Endometrium (tissue), 2 donors: ENCODE data around the gene TACR1.

Experiments
- FAIRE-seq: peaks from 2 replicates; lab custom pipeline; 2012; peaks lifted over from hg19 to GRCh38; lab: Jason Lieb, UNC
- donor health status: control.
- donor health status: control.

The TACR1 gene

GRCh38 chr2:75045526-75046050 is 153.7 kb downstream of the TACR1 start:
- FAIRE-seq = no peak

GRCh38 chr2:75044291-75044690 is 155.0 kb downstream of the TACR1 start:
- FAIRE-seq = no peak

- FAIRE-seq = no peak
Observed at GRCh38 chr2:75042823-75043222, 156.5 kb downstream of the TACR1 start.

DNA sequence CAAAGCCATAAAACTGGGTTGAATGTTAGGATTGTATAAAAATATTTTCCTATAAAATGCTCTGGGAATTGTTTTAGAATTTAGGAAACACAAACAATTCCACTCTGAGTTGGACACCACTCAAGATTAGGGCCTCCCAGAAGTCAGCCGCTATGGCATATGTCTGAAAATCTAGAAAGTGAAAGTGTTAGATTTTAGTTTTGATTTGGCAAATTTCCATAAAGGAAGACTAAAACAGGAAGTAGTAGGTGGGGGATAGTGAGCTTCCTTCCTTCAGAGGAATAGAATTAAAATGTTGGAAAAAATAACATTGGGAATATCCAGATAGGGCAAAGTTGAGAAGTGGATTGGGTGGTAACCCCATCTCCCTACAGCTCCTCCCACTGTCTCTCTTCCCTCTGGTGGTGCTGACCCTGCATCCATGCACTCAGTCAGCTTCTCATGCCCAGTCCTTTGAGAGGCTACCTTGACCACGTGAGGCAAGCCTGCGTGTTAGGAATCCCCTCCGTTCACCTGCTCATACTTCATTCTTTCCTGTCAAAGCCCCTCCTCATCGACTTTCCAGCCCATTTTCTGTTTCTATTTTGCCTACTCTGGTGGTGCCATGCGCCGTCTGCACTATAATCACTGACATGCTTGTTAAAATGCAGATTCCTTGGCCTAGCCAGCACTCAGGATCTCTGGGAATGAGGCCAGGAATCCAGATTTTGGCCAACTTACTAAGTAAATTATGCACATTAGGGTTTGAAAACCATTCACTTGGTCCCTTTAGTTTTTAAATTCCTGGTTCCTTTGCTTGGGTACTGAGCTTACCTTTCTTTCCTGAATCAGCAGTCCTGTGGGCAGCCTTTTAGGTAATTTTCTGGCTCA is 157.4 kb downstream of the TACR1 start:
- FAIRE-seq = peak; percentile 99

GRCh38 chr2:75041226-75041625 is 158.1 kb downstream of the TACR1 start:
- FAIRE-seq = no peak

DNA sequence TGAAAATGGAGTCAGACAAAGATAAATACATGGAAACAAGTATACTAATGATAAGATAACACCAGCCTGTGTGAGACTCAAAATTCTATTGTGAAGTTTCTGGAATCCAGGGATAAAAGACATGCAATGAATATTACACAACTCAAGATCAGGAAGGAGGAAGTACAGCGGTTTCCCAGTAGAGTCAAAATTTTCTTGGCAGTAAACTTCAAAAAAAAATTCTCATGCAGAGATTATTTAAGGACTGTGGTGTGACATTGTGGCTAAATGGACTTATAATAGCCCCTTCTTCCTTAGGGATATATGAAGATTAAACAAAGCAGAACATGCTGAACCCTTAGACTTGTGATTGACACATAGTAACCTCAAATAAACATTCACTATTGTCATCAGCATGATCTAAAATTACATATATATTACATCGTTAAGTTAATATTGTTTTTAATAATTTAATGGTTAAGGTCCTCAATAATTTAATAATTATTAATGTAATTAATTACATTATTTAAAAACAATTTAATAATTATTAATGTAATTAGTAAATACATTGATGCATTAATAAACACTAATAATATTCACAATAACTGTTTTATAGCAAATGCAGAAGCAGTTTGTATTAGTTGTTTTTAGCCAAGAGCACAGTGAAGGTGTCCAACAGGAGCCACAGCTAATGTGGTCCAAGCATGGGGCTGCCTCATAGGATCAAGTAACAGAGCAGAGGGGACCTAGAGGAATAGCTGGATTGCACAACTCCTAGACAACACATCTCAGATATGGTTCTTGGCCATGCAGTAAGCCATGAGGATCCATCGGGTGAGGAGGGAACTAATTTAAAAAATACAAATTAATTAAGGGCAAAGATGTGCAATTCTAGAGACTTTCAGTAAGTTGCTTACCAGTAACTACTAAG is 163.6 kb downstream of the TACR1 start:
- FAIRE-seq = peak; percentile 81

GRCh38 chr2:75033516-75033915 is 165.8 kb downstream of the TACR1 start:
- peak; percentile 74 for FAIRE-seq

GRCh38 chr2:75031906-75032803 is 167.2 kb downstream of the TACR1 start:
- FAIRE-seq = no peak

DNA sequence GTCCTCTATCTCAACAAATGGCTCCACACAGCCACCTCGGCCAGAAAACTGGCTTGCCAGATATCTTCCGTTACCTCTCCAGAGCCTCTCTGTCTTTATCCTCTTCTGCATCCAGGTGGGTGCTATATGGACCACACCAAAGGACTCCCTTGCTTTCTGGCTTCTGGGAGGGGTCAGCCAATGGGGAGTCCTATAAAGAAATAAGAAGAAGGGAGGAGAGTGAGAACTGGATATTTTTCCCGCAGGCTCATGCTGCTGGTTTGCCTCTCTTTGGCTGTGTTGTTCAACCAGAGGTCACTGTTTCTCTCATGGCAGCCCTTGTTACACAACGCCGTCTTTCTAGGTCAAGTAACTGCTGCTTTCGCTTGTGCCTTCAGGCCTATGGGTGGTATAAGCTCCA is 168.1 kb downstream of the TACR1 start:
- no peak for FAIRE-seq

DNA sequence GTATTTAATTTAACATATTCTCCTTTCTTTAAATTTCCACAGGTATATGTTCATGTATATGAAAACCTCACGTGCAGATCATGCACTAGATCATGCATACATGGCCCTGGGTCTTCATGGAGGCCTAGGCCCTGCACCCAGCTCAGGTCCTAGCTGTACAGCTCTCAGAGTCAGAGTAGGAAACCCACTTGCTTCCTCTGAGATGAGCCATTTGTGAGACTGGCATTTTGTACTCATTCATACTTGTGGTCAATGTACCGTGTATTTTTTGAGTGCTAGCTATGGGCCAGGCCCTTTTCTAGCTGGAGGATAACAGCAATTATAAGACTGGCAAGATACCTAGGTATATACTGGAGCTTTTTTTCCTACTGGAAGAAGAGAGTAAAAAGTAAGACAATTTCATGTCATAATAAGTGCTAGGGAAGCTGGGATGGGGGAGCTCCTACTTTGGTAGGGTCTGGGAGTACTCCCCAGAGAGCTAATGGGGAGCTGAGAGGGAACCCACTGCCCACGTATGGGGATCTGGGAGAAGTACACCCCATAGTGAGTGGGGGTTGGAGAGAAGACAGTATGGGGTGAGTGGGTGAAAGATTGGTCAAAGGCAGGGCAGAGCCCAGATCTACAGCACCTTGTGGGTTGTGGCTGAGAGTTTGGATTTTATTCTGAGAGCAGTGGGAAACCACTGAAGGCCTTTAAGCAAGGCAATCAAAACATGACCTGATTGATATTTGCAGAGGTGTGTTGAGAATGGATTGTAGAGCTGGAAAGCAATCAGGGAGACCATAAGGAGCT is 168.9 kb downstream of the TACR1 start:
- FAIRE-seq = no peak

GRCh38 chr2:75027886-75028285 is 171.4 kb downstream of the TACR1 start:
- FAIRE-seq = no peak

DNA sequence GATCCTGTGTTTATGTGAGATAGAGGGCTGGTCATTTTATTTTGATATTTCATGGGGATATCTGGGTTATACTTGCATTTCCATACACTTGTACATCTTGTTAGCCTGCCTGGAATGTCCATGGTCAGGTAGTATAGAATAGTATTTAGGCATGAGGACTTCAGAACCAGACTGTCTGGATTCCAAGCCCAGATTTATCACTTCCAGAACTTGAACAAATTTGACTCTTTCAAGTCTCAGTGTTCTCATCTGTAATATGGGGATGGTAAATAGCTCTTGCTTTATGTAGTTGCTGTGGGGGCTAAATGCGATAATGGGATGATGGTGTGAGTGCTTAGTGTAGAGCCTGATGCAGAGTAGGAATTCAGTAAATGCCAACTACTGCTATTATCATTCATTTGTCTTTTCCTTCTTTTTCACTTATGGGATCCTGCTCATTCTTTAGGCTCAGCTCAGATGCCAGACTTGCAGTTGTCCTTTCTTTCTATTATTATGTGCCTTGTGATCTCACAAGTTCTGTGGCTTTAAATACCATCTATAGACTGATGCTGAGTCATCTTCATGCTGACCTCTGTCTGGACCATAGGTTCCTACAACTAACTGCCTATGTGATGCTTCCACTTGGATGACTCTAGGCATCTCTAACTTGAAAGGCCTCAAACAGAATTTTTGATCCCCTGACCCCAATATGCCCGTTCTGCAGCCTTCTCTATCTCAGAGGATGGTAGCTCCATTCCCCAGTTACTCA is 173.5 kb downstream of the TACR1 start:
- no peak for FAIRE-seq

DNA sequence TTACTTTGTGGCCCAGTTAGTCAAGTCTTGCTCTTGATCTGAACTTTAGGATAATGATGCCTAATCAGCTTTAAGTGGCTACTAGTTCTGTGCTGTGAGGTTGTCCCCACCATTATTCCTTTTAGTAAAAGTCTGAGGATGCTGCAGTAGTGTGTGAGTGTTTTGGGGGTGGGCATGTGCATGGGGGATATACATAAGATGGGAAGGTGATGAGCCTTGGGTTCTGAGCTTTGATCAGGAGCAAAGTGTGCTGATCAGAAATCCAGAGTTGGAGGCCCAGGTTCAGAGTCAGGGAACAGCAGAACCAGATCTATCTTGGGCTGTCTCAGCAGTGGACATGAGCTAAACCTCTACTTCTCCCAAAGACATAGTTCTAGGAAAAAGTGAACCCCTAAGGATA is 174.1 kb downstream of the TACR1 start:
- no peak for FAIRE-seq

- no peak for FAIRE-seq
Observed at GRCh38 chr2:75023666-75024455, 175.5 kb downstream of the TACR1 start.

DNA sequence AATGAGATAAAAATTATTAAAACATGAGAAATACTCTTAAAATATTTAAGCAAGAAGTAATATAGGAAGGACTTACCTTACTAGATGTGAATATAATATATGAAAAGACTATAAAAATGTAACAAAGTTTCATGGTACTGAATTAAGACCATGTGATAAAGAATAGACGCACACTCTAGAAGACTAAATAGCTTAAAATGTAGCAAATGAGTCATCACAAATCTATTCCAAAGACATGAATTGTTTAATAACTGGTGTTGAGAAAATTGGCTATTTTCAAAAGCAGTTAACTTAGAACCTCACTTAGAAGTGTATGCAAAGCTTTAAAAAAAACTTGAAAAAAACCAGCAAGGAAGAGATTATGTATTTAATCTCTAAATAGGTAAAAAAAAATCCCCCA is 176.8 kb downstream of the TACR1 start:
- no peak for FAIRE-seq

DNA sequence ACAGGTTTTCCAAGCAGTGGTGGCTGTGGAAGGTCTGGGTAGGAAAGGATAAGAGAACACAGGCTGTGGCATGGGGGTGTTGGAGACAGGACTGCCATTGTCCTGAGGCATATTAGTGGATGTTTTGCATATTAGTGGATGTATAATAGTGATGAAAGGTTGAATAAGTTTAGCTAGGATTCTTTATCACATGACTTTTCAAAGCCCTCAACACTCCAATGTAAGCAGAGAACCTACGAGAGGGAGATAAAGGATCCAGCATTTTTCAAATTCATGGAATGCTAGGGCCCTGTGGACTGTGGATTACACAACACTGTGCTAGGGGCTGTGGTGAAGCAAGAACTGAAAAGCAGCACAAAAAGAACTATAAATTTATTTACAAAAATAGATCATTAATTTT is 177.6 kb downstream of the TACR1 start:
- FAIRE-seq = no peak

DNA sequence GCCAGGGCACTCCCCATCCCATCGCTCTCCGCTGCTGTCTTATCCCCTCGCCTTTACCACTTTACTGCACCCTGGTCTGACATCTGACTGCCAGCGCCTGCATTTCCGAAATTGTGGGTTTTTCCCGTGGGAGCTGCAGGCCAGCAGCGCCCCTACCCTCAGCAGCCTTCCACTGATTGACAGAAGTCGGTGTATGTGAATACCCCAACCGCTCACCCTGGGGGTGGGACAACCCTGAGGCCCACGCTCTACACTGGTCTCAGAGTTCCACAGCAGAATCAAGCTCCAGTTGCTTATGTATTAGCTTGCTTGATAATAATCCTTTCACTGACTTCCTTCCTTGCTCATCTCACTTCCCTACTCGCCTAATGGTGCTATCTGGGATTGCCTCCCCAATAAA is 178.8 kb downstream of the TACR1 start:
- FAIRE-seq = no peak

- FAIRE-seq = no peak
Observed at GRCh38 chr2:75019790-75020189, 179.5 kb downstream of the TACR1 start.

DNA sequence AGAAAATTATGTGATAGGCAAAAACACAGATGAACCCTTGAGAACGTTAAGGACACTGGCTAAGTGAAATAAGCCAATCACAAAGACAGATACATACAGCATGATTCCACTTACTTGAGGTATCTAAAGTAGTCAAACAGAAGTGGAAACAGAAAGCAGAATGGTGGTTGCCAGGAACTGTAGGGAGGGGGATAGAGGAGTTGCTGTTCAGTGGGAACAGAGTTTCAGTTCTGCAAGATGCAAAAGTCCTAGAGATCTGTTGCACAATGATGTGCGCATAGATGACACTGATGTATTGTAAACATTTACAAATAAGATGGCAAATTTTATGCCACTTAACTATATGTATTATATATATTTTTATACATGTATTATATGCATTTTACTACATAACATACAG is 181.2 kb downstream of the TACR1 start:
- FAIRE-seq = no peak
